GM12872 (cell line): ENCODE measurements around the gene C3orf49.

Experiments used
- TF ChIP-seq, protein P1 (sequence below): IDR thresholded peaks from 3 replicates; pipeline ENCODE4 v1.5.1; 2011; ENCODE audit warnings: low read depth, mild to moderate bottlenecking, low read length, moderate library complexity; ENCODE audit not compliant: insufficient read depth

The C3orf49 gene

GRCh38 chr3:63818282-63819150 is 583 bp upstream of the C3orf49 start:
- TF ChIP-seq, protein P1, sequence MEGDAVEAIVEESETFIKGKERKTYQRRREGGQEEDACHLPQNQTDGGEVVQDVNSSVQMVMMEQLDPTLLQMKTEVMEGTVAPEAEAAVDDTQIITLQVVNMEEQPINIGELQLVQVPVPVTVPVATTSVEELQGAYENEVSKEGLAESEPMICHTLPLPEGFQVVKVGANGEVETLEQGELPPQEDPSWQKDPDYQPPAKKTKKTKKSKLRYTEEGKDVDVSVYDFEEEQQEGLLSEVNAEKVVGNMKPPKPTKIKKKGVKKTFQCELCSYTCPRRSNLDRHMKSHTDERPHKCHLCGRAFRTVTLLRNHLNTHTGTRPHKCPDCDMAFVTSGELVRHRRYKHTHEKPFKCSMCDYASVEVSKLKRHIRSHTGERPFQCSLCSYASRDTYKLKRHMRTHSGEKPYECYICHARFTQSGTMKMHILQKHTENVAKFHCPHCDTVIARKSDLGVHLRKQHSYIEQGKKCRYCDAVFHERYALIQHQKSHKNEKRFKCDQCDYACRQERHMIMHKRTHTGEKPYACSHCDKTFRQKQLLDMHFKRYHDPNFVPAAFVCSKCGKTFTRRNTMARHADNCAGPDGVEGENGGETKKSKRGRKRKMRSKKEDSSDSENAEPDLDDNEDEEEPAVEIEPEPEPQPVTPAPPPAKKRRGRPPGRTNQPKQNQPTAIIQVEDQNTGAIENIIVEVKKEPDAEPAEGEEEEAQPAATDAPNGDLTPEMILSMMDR: peak; percentile 78

- TF ChIP-seq, protein P1: no peak
Observed at GRCh38 chr3:63824309-63824708, 5.2 kb downstream of the C3orf49 start.

DNA sequence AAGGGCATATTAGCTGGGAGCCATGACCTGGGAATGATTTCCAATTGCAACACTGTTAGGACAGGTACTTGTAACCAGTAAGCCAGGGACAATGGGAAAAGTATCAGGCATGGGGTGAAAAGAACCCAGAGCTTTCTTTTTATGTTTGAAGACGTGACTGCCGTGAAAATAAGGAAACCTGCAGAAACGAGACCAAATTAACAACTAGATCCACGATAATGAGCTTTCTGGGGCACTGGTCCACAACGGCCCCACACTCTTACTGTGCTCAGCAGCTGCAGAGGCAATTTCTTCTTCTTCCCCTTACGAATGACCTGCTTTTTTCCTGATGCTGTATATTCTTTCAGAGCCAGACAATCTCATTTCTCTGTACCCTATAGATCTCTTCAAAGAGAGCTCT is 11.4 kb downstream of the C3orf49 start:
- TF ChIP-seq, protein P1: no peak

GRCh38 chr3:63832395-63832794 is 13.3 kb downstream of the C3orf49 start:
- TF ChIP-seq, protein P1: no peak

GRCh38 chr3:63841704-63842103 is 22.6 kb downstream of the C3orf49 start:
- TF ChIP-seq, protein P1: no peak

DNA sequence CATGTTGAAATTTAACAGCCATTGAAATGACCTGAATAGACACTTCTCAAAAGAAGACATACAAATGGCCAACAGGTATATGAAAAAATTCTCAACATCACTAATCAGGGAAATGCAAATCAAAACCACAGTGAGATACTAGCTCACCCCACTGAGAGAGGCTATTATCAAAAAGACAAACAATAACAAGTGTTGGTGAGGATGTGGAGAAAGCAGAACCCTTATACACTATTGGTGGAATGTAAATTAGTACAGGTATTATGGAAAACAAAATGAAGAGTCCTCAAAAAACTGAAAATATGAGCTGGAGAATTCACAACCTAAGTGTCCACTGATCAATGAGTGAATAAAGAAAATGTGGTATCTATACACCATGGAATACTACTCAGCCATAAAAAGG is 23.0 kb downstream of the C3orf49 start:
- TF ChIP-seq, protein P1: no peak

GRCh38 chr3:63845215-63845614 is 26.1 kb downstream of the C3orf49 start:
- TF ChIP-seq, protein P1: no peak
